Astrocyte (in vitro differentiated cells and primary cell): ENCODE data around the gene IQSEC3.

Experiments
- CTCF ChIP-seq: IDR thresholded peaks from 2 replicates; pipeline ENCODE4 v1.5.1; 2011; ENCODE audit warnings: low read depth, mild to moderate bottlenecking, inconsistent platforms, low read length, moderate library complexity; ENCODE audit not compliant: insufficient read depth
- EZH2 ChIP-seq: IDR thresholded peaks from 2 replicates; pipeline ENCODE4 v1.6.1; 2012; ENCODE audit warnings: mild to moderate bottlenecking, low read length, inconsistent platforms; ENCODE audit not compliant: insufficient read depth

GRCh38 chr12:54750-55535 lies 11.6 kb upstream of the IQSEC3 start:
- TF ChIP-seq CTCF (no peak), EZH2 (no peak)
